Left hindlimb (tissue), 1 donor: ENCODE measurements around the gene TUG1.
A peak's percentile ranks its signal among the peaks of the same experiment; 100 is the strongest.

Experiments
- DNase-seq: peaks from one replicate; pipeline ENCODE4 v3.0.0-alpha.2; 2018

Gene TUG1

DNA sequence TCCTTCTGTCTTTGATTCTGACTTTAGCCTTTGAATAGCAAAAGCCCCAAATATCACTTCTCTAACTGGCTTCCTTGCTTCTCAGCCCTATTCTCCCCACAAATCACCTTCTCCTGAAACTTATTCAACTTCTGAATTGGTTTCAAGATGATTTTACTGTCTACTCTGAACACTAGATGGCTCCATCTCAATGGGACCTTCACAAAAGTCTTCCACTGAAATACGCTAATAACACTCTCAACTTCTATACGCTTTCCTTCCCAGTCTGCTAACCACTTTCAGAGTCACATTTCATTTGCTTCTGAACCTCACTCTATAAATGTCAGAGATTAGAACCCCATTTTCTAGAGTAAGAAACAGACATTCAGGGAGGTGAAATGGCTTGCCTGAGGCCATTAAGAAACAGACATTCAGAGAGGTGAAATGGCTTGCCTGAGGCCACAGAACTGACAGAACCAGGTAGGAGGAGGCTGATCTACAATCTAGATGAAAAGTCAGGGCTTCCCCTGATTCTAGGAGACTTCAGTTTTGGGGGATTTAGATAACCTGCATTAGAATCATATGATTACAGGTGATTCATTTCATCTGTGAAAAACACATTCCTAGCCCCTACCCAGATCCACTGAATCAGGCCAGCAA, 21.1 kb upstream of the TUG1 start:
- no peak for DNase-seq

DNA sequence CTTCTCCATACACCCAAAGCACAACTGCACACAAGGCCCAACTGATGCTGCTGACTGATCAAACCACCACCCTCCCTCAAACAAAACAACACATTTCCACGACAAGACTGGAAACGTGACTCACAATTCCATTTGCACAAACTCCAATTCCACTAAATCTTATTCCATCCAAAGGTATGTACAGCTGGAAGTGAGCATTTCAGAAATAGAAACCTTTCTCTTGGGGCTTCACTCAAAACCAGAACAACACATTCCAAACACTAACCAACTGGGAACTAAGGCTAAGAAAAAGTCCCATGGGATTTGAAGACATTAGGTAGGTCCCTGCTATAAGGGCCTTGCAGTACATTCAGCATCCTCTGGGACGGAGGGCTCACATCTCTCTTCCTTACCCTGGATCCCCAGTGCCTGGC, 20.1 kb upstream of the TUG1 start:
- DNase-seq: no peak

DNA sequence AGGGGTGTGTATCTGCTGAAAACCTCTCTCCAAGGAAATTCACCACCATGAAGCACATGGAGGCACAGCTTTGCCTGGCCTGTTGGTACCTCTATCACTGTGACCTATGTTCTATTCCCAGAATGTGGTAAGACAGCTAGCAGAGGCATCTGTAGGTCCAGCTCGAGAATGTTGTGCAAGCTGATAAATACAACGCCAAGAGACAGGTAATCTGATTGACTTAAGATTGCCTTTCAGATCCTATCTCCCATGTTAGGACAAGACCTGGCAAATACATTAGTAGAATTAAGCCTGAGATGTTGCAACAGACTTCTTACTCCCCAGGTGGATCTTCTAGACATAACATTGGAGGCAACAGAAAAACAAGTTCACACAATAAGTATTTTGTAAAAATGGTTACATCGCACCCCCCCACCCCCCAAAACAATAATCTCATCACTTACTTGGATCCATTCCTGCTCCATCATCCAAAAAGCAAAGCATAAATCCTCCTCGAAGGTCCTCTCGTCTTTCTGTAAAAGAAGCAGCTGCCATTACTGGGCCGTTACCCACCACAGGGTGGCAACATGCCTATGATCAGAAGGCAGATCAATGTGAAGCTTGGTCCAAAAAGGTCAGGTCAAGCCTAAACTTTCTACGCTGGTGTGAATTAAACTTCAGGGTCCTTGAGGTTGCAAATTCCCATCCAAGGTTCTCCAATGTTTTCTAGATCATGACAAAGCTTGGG, 19.0 kb upstream of the TUG1 start:
- DNase-seq: no peak

DNA sequence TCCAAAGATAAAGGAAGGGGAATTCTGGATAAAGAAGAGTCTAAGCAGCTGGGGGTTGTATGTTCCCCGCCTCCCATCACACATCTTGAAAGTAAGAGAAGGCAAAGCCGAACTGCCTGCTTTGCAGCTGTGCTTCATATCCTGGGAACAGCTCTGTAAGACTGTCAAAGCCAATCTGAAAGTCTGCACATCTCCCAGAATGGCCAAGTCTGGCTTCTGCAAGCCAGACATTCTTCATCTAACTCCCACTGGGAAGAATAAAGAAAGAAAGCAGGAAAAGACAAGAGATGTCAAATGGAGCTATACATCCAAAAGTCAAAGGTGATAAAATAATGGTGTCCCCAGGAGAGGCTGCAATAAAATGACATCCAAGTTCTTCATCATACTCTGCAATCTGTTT, 15.9 kb upstream of the TUG1 start:
- DNase-seq: no peak

DNA sequence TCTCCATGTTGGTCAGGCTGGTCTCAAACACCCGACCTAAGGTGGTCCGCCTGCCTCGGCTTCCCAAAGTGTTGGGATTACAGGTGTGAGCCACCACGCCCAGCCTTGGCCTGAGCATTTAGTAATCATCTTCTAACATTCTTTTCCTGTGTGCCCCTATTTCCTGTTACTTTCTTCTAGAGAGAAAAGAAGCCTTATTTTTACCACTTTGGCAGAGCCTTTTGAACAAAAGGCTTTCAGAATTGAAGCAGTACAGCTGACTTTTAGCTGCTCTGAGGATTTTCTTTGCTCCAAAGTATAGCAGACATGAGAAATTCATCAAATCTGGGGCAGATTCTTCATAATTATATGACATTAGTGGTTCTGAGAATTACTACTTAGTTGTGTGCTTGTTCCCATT, 13.9 kb upstream of the TUG1 start:
- no peak for DNase-seq

DNA sequence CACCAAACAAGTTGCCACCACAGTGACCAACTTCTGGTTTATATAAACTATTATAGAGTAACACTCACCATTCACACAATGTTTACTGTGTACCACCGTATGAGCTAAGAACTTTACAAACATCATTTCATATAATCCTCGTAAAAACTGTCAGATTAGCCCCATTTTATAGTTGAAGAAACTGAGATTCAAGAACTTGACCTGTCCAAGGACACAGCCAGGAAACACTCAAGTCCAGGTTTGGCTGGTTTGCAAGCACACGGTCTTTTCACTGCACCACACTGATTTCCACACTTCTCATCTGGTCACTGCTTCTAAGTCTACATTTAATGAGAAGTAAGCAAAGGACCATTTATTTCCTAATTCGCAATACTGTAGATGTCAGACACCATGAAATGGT, 4.2 kb upstream of the TUG1 start:
- DNase-seq: no peak

DNA sequence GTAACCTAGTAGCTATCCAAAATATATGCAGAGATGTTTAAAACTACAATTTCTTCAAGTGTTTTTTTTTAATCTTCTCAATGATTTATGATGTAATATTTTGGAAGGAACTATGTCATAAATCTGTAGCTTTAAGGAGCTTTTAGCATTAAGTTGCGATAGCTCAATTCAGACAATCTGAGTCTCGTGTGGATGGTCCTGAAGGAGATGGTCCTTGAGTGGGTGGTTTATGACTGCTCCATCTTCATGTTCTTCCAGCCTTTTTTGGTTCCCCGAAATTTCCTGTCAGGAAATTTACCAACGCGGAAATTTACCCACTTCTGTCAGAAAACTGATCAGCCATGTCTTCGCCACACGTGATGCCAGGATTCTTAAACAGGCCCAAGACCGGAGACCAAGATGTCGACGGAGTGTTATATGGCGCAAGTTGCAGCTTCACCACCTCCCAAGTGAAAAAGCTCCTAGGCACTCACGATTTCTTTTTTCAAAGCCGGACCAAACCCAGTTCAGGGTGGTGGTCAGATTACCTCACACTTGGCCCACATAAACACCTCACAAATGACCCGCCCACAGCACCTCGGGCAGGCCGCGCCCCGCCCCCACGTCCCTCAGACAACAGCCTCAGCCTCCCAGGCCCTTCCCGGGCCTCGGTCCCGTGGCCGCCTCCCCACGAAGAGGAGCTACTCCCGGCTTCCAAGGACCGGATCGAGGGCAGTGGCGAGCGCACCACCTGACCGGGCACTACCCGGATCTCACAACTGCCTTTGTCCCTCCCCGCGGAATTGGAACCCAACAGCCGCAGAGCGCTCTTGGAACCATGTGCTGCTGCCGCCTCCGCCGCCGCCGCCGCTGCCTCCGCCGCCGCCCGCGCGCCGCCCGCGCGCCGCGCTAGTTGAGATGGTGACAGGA, 796 bp upstream of the TUG1 start, which contains the start of gene MORC2:
Gene MORC2, minus strand, starts transcription at position 760 of the 909 bp plus-strand sequence. CDS start 885 bp downstream, outside the sequence.
- DNase-seq: no peak

DNA sequence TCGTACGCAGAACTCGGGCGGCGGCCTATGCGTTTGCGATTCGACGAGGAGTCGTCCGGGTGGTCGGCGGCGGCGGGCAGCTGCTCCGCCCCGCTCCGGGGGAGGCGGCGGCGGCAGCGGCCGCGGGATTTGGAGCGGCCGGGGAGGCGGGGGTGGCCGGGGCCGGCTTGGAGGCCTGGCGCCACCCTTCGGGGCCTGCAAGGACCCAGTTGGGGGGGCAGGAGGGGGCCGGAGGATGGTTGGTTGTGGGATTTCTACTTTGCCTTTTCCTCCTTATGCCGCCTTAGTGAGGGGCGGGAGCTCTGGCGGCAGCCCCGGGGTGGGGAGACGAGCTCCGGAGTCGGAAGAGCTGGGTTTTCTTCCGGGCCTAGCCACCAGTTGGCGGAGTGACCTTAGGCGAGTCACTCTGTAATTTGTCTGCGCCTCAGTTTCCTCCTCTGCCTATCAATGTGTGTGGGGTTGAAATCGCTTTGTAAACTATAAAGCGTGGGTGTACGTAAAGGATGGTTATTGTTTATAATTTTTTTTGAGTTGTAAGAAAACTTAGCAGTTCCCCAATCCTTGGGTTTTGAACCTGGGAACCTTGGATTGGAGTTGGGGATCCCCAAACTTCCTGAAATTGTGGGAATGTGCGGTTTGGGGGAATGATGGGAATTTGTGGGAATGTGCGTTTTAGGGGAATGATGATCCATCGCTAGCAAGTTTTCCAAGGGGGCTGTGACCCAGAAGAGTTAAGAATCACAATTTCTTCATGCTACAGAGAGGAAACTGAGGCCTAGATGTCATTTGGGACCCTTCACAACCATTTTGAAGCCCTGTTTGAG, 679 bp downstream of the TUG1 start:
- DNase-seq: peak; percentile 71

DNA sequence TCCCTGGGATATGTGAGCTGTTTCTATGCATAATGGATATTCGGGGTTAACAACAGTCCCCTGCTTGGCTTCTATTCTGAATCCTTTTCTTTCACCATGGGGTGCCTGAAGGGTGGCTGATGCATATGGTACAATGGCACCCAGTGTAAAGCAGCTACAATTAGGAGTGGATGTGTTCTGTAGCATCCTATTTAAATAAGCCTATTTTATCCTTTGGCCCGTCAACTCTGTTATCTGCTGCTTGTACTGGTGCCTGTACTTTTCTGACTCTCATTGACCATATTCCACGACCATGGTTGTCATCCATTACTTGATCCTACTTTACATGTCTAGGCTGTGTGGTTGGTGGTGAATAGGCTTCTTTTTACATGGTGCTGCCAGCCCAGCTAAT, 1.3 kb downstream of the TUG1 start:
- DNase-seq: no peak

DNA sequence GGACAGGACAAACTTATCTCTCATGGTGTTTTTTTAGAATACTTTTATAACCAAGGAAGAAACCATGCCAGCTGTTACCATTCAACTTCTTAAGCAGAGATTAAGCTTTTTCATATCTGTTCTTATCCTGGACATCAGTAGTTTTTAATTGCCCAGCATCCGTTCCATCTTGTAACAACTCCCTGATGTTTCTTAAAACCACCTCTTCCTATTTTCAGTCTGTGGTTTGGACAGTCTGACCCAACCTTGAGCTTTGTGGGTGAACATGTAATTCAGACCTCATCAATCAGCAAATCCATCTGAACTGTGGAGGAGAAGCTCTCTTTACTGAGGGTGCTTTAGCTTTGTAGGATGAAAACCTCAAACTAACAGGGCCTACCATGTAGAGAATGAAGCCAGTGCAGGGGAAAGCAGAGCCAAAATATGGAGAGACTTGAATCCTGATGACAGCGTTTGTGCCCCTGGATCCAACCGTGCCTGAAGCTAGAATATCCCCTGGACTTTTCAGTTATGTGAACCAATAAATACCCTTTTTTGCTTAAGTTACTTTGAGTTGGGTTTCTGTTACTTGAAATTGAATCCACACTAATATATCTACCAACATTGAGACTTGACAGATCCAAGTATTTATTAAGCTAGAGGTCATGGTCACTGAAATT, 9.4 kb downstream of the TUG1 start:
- no peak for DNase-seq

DNA sequence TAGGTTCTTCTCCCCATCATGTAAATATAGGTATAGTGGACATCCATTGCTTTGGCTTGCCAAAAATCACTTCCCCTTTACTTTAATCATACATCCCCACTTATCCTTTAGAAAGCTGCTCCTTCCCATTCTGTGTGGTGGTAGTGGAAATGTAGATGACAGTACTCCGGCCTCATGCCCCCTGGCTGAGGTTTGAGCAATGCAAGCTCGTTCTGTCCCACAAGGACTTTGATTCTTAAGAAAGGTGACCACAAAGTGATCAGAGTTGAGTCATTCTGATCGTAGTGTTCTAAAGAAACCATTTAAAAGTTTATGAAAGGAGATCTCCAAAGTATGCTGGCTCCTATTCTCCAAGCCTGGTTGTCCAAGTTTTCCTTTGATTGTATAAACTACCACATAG, 10.9 kb downstream of the TUG1 start:
- no peak for DNase-seq

DNA sequence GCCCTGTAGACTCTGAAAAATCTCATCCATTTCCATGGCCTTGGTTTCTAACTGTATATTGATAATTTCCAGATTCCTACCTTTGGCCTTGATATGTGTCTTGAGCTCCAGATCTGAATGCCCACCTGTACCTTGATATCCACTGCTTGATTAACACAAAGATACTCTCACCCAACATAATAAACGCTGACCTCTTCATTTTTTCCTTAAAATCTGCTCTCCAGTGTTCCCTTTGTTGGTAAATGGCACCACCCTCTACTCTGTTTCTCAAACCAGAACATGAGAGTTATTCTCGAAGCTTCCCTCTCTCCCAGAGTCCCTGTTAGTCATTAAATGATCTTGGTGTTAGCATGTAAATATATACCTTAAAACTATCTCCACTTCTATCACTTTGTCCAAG, 13.4 kb downstream of the TUG1 start:
- no peak for DNase-seq

DNA sequence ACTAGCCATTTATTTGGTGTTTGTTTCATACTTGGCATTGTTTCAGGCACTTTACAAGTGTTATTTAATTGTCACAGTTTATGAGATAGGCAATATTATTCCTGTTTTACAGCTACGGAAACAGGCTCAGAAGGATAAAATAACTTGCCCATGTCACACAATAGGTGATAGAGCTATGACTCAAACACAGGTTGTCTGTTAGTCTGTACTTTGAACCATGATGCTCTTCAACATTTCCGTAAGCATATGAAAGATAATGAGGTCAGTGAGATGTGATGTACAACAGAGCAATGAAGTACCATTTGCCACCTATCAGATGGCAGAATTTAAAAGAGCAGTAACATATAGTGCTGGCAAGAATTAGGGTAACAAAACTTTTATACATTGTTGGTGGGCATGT, 15.3 kb downstream of the TUG1 start:
- no peak for DNase-seq

DNA sequence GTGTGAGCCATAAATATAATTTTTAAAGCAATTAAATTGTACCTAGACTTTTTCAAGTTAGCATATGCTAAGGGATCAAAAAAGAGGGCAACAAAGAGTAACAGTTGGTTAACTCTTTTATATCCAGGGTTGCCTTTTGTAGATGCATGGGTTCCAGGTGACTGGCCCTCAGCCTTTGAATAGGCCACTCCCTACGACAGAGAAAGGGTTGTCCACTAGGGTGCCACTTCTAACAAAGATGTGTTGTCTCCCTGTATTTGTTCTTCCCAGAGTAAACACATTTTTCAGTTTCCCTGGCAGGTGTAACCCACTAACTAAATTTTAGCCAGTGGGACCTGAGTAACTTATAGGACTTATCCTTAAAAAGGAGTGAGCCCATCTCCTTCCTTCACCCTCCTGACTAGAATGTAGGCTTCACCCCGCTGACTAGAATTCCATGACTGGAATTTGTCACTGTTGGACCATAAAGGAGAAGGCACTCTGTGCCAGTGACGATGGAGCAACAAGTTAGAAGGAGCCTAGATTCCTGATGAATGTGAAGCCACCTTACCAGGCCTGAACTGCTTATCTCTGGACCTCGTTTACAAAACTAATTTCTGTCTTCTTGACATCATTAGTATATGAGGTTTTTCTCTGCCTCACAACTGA, 16.6 kb downstream of the TUG1 start:
- DNase-seq: no peak

DNA sequence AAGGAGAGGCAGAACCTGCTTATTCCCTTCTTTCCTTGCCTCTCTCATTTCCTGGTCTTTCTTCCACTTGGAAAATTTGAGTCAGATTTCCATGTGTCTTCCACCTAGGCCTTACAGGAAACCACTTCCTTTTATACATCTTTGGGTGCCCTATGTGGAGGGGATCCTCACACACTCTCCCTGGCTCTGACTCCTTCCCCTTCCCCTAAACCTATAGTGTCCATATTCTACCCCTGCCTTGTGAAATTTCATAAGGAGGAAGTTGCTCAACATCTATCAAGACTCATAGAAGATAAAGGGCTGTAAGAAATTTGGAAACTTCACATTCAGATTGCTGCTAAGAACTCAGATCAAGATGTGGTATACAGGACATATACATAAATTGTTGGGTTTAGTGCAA, 20.4 kb downstream of the TUG1 start:
- DNase-seq: no peak

DNA sequence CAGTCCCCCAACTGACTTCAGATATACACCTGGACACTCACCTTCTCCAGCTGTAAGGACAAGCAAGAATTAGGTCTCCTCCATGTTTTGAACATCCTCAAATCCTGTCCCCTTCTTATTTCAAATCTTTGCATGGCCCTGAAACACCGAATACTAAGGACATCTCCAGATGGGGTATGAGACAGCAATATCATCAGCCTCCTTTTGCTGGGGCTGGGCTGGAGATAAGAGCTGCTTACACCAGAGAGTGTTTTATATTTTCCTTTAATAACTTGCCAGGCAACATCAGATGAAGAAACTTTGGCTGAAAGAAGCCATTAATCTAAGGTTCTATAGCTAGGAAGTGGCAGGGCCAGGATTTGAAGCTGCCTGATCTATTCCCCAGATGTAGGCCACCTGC, 21.6 kb downstream of the TUG1 start:
- no peak for DNase-seq

DNA sequence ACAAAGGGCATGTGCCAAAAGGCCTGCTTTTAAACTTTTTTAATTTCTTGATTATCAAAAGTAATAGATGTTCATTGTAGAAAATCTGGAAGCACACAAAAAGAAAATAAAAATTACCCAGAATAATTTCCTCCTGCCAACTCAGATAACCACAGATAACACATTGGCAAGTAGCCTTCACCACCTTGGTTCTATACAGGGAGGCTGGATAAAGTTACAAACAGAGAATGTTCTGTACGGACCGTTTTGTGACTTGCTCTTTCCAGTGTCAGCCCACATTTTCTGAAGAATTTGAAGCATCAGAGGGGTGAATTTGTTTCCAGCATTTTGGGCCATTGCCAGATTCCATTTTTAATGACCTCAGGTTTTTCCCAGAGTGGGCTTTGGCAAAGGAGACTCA, 23.5 kb downstream of the TUG1 start:
- no peak for DNase-seq

DNA sequence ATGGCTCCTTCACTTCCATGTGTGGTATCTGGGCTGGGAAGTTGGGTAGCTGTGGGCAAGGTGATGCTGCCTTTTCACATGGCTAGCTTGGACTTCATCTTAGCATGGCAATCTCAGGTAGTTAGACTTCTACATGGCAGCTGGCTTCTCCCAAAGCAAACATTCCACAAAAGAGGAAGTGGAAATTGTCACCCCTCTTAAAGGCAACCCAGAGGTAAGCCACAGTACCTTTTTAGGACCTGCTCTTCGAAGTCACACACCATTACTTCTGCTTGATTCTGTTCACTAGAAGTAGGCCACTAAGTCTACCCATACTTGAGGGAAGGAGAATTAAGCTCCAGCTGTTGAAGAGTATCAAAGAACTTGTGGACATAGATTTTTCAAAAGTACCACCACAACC, 25.9 kb downstream of the TUG1 start:
- no peak for DNase-seq

DNA sequence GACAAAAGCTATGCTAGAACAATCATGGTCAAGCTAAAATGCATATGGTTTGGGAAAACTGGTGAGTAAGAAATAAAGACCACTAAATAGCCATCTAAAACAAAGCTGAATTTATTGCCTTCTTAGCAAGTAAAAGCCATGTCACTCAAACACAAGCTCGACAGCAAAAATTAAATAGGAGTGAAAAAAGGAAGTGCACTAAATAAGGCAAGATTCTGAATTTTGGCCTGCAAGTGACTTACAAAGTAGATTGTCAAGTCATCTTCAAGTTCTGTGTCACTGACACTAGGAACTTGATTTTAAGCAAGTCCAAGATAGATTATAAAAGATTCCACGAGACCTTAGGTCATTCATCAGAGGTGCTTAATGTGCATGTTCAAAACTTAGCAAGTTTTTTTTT, 27.4 kb downstream of the TUG1 start:
- DNase-seq: no peak

DNA sequence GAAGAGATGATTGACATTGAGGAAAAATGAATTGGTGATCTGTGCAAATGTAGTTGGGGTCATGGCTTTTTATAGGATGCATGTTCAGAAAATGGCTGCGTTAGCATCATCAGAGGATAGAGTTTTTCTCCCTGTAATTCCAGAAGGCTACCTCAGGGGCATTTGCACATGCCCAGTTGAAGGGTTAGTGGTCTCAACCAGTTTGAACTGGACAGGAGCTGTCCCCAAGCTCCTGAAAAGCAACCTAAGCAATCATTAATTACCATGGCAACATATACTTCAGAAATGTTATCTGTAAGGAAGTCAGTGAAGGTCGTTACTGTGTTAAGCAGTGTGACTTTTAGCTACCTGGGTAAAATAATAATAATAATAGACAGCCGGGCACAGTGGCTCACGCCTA, 29.3 kb downstream of the TUG1 start:
- no peak for DNase-seq

DNA sequence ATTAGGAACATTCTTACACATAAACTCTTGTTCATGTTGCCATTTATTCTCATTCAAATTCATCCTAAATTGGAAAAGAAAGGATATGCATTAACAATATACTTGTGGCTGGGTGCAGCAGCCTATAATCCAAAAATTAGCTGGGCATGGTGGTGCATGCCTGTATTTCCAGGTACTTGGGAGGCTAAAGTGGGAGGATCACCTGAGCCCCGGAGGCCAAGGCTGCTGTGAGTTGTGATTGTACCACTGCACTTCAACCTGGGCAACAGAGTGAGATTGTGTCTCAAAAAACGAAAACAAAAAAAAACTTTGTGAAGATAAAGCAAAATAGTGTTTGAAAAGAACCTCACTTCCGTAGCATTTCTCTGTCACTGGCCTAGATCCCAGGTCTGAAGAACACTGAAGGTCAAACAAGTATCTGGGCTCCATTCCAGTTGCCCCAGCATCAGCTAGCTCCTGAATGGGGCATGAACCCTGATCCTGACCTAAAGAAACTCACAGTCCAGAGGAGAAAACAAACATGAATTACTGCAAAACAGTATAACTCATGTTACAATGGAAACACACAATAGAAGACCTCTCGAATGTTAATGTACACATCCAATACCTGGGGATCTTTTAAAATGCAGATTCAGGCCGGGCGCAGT, 32.2 kb downstream of the TUG1 start:
- DNase-seq: no peak
